DND-41 (cell line): ENCODE data around the gene ARHGDIA.

Experiments
- ATAC-seq: fragments of 200-7000 bp; cut with Tn5 transposase; 3 replicates; pipeline ENCODE4 v1.9.1; 2021; ENCODE audit warnings: low read depth; ENCODE audit not compliant: insufficient read depth
- DNase-seq: peaks from one replicate; pipeline ENCODE4 v3.0.0-alpha.2; 2020
- H2AFZ ChIP-seq: 2 replicates; pipeline ENCODE4 v1.6.0; 2012; ENCODE audit warnings: low read depth, low read length
- H3K27ac ChIP-seq: 2 replicates; pipeline ENCODE4 v1.5.1; 2012; ENCODE audit warnings: low read length, inconsistent platforms
- H3K27me3 ChIP-seq: fragments of 200-600 bp; sonication (generic); 2 replicates; pipeline ENCODE4 v1.6.0; 2012; ENCODE audit warnings: low read length, mild to moderate bottlenecking, inconsistent platforms; ENCODE audit not compliant: insufficient read depth, poor library complexity
- H3K36me3 ChIP-seq: 2 replicates; pipeline ENCODE4 v1.5.1; 2012; ENCODE audit warnings: low read length, inconsistent platforms; ENCODE audit not compliant: insufficient read depth
- H3K4me1 ChIP-seq: 2 replicates; pipeline ENCODE4 v1.5.1; 2012; ENCODE audit warnings: mild to moderate bottlenecking, low read length; ENCODE audit not compliant: insufficient read depth
- H3K4me2 ChIP-seq: 2 replicates; pipeline ENCODE4 v1.6.0; 2012; ENCODE audit warnings: mild to moderate bottlenecking, moderate library complexity, low read length, inconsistent platforms; ENCODE audit not compliant: insufficient read depth
- H3K4me3 ChIP-seq, 2 experiments: fragments of 200-600 bp in 1 of 2; shearing (Covaris generic) in 1 of 2; 2 replicates each; pipeline ENCODE4 v1.5.1; 2012 to 2016; ENCODE audit warnings: inconsistent platforms in 2 of 2, low read length in 2 of 2, mild to moderate bottlenecking in 2 of 2, low read depth in 1 of 2, moderate library complexity in 1 of 2
- H3K79me2 ChIP-seq: 2 replicates; pipeline ENCODE4 v1.6.0; 2012; ENCODE audit warnings: low read length, inconsistent platforms; ENCODE audit not compliant: insufficient read depth
- H3K9ac ChIP-seq: 2 replicates; pipeline ENCODE4 v1.6.0; 2012; ENCODE audit warnings: low read depth, mild to moderate bottlenecking, inconsistent platforms, low read length, moderate library complexity
- H3K9me3 ChIP-seq: 2 replicates; pipeline ENCODE4 v1.5.1; 2012; ENCODE audit warnings: low read length, moderate library complexity, mild to moderate bottlenecking, inconsistent platforms; ENCODE audit not compliant: insufficient read depth, severe bottlenecking
- H4K20me1 ChIP-seq: 2 replicates; pipeline ENCODE4 v1.6.0; 2012; ENCODE audit warnings: low read length; ENCODE audit not compliant: insufficient read depth
- CTCF ChIP-seq: IDR thresholded peaks from 2 replicates; pipeline ENCODE4 v1.5.1; 2012; ENCODE audit warnings: borderline replicate concordance, low read length, moderate library complexity, mild to moderate bottlenecking; ENCODE audit not compliant: poor library complexity, severe bottlenecking; ENCODE audit errors: extremely low read depth
- EZH2 ChIP-seq: IDR thresholded peaks from 3 replicates; pipeline ENCODE4 v1.6.1; 2012; ENCODE audit warnings: borderline replicate concordance, low read depth, mild to moderate bottlenecking, moderate library complexity, low read length, inconsistent platforms; ENCODE audit not compliant: severe bottlenecking

ARHGDIA gene

GRCh38 chr17:81901167-81902022 lies 30.3 kb upstream of the ARHGDIA start:
- peaks cover 13% of the 10 kb centered on the region; the same call in 1 of the 2 replicates for H3K79me2 ChIP-seq
- peaks cover 8% of the 10 kb centered on the region; the same call in 1 of the 2 replicates for H4K20me1 ChIP-seq
- H2AFZ ChIP-seq = no peak overlapping the region
- no peak overlapping the region for H3K4me2 ChIP-seq
- ATAC-seq (no peak), DNase-seq (no peak)
- no peak overlapping the region for H3K4me3 ChIP-seq
- TF ChIP-seq EZH2 = no peak
- no peak for TF ChIP-seq CTCF
- no peaks in the 10 kb centered on the region for H3K9me3 ChIP-seq
- no peaks in the 10 kb centered on the region for H3K4me1 ChIP-seq
- H3K9ac ChIP-seq = no peak overlapping the region
- no peak overlapping the region for H3K27ac ChIP-seq
- no peaks in the 10 kb centered on the region for H3K27me3 ChIP-seq
- H3K36me3 ChIP-seq = peaks cover 77% of the 10 kb centered on the region

GRCh38 chr17:81900181-81900820 lies 29.2 kb upstream of the ARHGDIA start:
- DNase-seq (no peak), ATAC-seq (peak; percentile 16; the same call in 1 of the 3 replicates)
- TF ChIP-seq CTCF = no peak
- TF ChIP-seq EZH2 = no peak
- Histone ChIP-seq H3K4me3 (no peak overlapping the region), H3K36me3 (peaks cover 74% of the 10 kb centered on the region), H3K79me2 (peaks cover 20% of the 10 kb centered on the region), H2AFZ (no peak overlapping the region), H3K4me2 (no peak overlapping the region), H3K27ac (no peak overlapping the region), H4K20me1 (peaks cover 8% of the 10 kb centered on the region; the same call in 1 of the 2 replicates), H3K27me3 (no peaks in the 10 kb centered on the region), H3K4me1 (no peaks in the 10 kb centered on the region), H3K9me3 (no peaks in the 10 kb centered on the region), H3K9ac (no peak overlapping the region)

- no peaks in the 10 kb centered on the region for H3K4me1 ChIP-seq
- DNase-seq (no peak), ATAC-seq (no peak)
- no peaks in the 10 kb centered on the region for H3K9me3 ChIP-seq
- H3K79me2 ChIP-seq = peaks cover 25% of the 10 kb centered on the region
- H3K27me3 ChIP-seq = no peaks in the 10 kb centered on the region
- no peak overlapping the region for H3K4me3 ChIP-seq
- H3K27ac ChIP-seq = no peak overlapping the region
- no peak for TF ChIP-seq CTCF
- no peak for TF ChIP-seq EZH2
- H4K20me1 ChIP-seq = peaks cover 8% of the 10 kb centered on the region; the same call in 1 of the 2 replicates
- H2AFZ ChIP-seq = no peak overlapping the region
- peaks cover 73% of the 10 kb centered on the region for H3K36me3 ChIP-seq
- no peak overlapping the region for H3K4me2 ChIP-seq
- H3K9ac ChIP-seq = no peak overlapping the region
Measured at GRCh38 chr17:81899514-81900166, 28.5 kb upstream of the ARHGDIA start.
